GM12878 (cell line): ENCODE data around the gene VSX2. TPM values are rescaled to one million over a fixed set of nuclear protein-coding genes. Genes with fewer than 3 reads are reported as not detected.

Source experiments
- ATAC-seq: fragments of 200-7000 bp; cut with Tn5 transposase; 3 replicates; pipeline ENCODE4 v1.9.1; 2020; ENCODE audit warnings: mild to moderate bottlenecking, moderate library complexity
- BruUV-seq: library from RNA; stranded (reverse); fragments of 400-500 nt; replicated peaks from 2 replicates; lab custom pipeline; 2021; lab: Mats Ljungman, UMichigan
- CTCF ChIA-PET: fragments of 300-600 bp; sonication (Branson Sonifier 250); formaldehyde crosslinking; extraction: SDS; loops from one replicate; lab custom pipeline; 2021; ENCODE audit warnings: inconsistent platforms; lab: Yijun Ruan, JAX
- POLR2A ChIA-PET: fragments of 350-600 bp; formaldehyde crosslinking; extraction: SDS; loops from one replicate; lab custom pipeline; 2021; ENCODE audit warnings: inconsistent platforms; lab: Charles Lee
- RAD21 ChIA-PET: fragments of 300-600 bp; sonication (Branson Sonifier 250); formaldehyde crosslinking; loops from one replicate; lab custom pipeline; 2023; ENCODE audit warnings: antibody characterized with exemption; ENCODE audit not compliant: unreplicated experiment; lab: Charles Lee
- SMC1A ChIA-PET: fragments of 300-600 bp; sonication (Branson Sonifier 250); formaldehyde crosslinking; loops from one replicate; lab custom pipeline; 2023; ENCODE audit not compliant: unreplicated experiment, uncharacterized antibody; lab: Charles Lee
- DNase-seq: peaks from one replicate; pipeline ENCODE4 v3.0.0-alpha.2; 2011; ENCODE audit warnings: low read depth, low spot score
- FAIRE-seq: peaks from 3 replicates; lab custom pipeline; 2011; peaks lifted over from hg19 to GRCh38; lab: Jason Lieb, UNC
- H2AFZ ChIP-seq: 2 replicates; pipeline ENCODE4 v1.6.0; 2011; ENCODE audit warnings: low read depth, low read length, control low read depth; ENCODE audit not compliant: control insufficient read depth
- H3K27ac ChIP-seq: 2 replicates; pipeline ENCODE4 v1.5.1; 2011; ENCODE audit warnings: control low read depth; ENCODE audit not compliant: control insufficient read depth, insufficient read depth
- H3K27me3 ChIP-seq, 2 experiments: replicated peaks in 1 of 2; 2 replicates each; pipeline versions ENCODE4 v1.6.0 to v1.6.1; 2011; ENCODE audit warnings: low read length in 1 of 2; ENCODE audit not compliant: control insufficient read depth in 2 of 2, insufficient read depth in 2 of 2
- H3K36me3 ChIP-seq, 2 experiments: 2 replicates each; pipeline ENCODE4 v1.5.1; 2011; ENCODE audit warnings: low read length in 1 of 2; ENCODE audit not compliant: control insufficient read depth in 2 of 2, insufficient read depth in 2 of 2
- H3K4me1 ChIP-seq: 2 replicates; pipeline ENCODE4 v1.6.1; 2011; ENCODE audit warnings: mild to moderate bottlenecking, low read length, moderate library complexity, mixed read lengths; ENCODE audit not compliant: control insufficient read depth, insufficient read depth
- H3K4me2 ChIP-seq: 2 replicates; pipeline ENCODE4 v1.6.0; 2011; ENCODE audit warnings: control low read depth; ENCODE audit not compliant: control insufficient read depth, insufficient read depth
- H3K4me3 ChIP-seq: fragments of 200-600 bp; sonication (generic); 2 replicates; pipeline ENCODE4 v1.5.1; 2016
- H3K79me2 ChIP-seq: 2 replicates; pipeline ENCODE4 v1.6.0; 2011; ENCODE audit warnings: low read length; ENCODE audit not compliant: control insufficient read depth, insufficient read depth
- H3K9ac ChIP-seq: 2 replicates; pipeline ENCODE4 v1.8.0; 2011; ENCODE audit warnings: low read length, control low read depth, mixed read lengths; ENCODE audit not compliant: control insufficient read depth, insufficient read depth
- H3K9me3 ChIP-seq: replicated peaks from 3 replicates; pipeline ENCODE4 v1.5.1; 2011; ENCODE audit warnings: mild to moderate bottlenecking, low read length; ENCODE audit not compliant: control insufficient read depth, insufficient read depth
- H4K20me1 ChIP-seq: 2 replicates; pipeline ENCODE4 v1.6.0; 2011; ENCODE audit not compliant: control insufficient read depth, insufficient read depth
- CHD4 ChIP-seq: fragments of 200-600 bp; sonication (generic); IDR thresholded peaks from 2 replicates; pipeline ENCODE4 v1.6.1; 2016; ENCODE audit warnings: mild to moderate bottlenecking
- IRF4 ChIP-seq: IDR thresholded peaks from 2 replicates; pipeline ENCODE4 v1.6.1; 2011; ENCODE audit warnings: low read depth, low read length
- RAD21 ChIP-seq: IDR thresholded peaks from 2 replicates; pipeline ENCODE4 v1.6.1; 2011; ENCODE audit warnings: mild to moderate bottlenecking, low read depth, low read length, moderate library complexity; ENCODE audit not compliant: insufficient read depth
- STAT3 ChIP-seq: IDR thresholded peaks from 2 replicates; pipeline ENCODE4 v1.6.1; 2011; ENCODE audit warnings: low read depth, low read length, improper control_type of control experiment
- WGBS: methylation state at CpG from one replicate; pipeline ENCODE4 v1.1.6; 2016; ENCODE audit warnings: low lambda C conversion rate; ENCODE audit not compliant: insufficient replicate concordance, insufficient coverage; ENCODE audit errors: missing lambda C conversion rate; 5-methylcytosine and 5-hydroxymethylcytosine counted together
- in situ Hi-C: fragments of 300-500 bp; cut with MboI; formaldehyde crosslinking; loops from 9 replicates; pipeline ENCODE4 v1.14.3; 2018; ENCODE audit warnings: mixed read lengths
- intact Hi-C: fragments of 100-400 bp; cut with micrococcal nuclease; formaldehyde crosslinking; loops from one replicate; pipeline ENCODE4 v1.14.2; 2022; ENCODE audit not compliant: unreplicated experiment
- polyA plus RNA-seq, 11 experiments: library from polyadenylated mRNA; depleted of rRNA in 4 of 11; unstranded in 6 of 11; stranded (reverse) in 5 of 11; fragments of >200 nt; fragmentation: Nextera tagmentation in 4 of 11; fragmentation: Illumina TruSeq in 1 of 11; extraction: Ambion mirVana in 4 of 11; extraction: Trizol in 1 of 11; gene quantifications; 1 replicate in 1 of 11; 2 replicates in 10 of 11; pipeline versions ENCODE4 v1.2.1 to v1.2.3, GENCODE V29; 2011 to 2016; ENCODE audit warnings: inconsistent platforms in 2 of 11, missing spikeins in 2 of 11, low read depth in 1 of 11
- total RNA-seq, 4 experiments: library from RNA; depleted of rRNA in 3 of 4; stranded (reverse); fragments of >200 nt in 3 of 4; fragmentation: Illumina TruSeq in 1 of 4; extraction: Trizol in 1 of 4; gene quantifications; 2 replicates each; pipeline versions ENCODE4 v1.2.1 to v1.2.3, GENCODE V29; 2013 to 2021
- TF ChIP-seq, protein P1 (sequence below): fragments of 450-650 bp; IDR thresholded peaks from 2 replicates; pipeline ENCODE4 v1.6.1; 2017; ENCODE audit warnings: mild to moderate bottlenecking, moderate library complexity
- TF ChIP-seq, protein P2 (sequence below): IDR thresholded peaks from 2 replicates; pipeline ENCODE4 v1.6.1; 2012; ENCODE audit warnings: low read length, inconsistent platforms
- TF ChIP-seq, protein P3 (sequence below), 3 experiments: IDR thresholded peaks in 2 of 3; conservative IDR thresholded peaks in 1 of 3; 2 replicates each; pipeline ENCODE4 v1.5.1; 2011; ENCODE audit warnings: low read depth in 3 of 3, low read length in 3 of 3, mild to moderate bottlenecking in 3 of 3, control low read depth in 2 of 3, moderate library complexity in 2 of 3, inconsistent platforms in 1 of 3, mixed read lengths in 1 of 3; ENCODE audit not compliant: control insufficient read depth in 2 of 3, insufficient read depth in 1 of 3; ENCODE audit errors: extremely low read depth in 1 of 3
- TF ChIP-seq, protein P4 (sequence below): fragments of 450-650 bp; IDR thresholded peaks from 2 replicates; pipeline ENCODE4 v1.6.1; 2016; ENCODE audit warnings: mild to moderate bottlenecking
- TF ChIP-seq, protein P5 (sequence below): fragments of 450-650 bp; IDR thresholded peaks from 2 replicates; pipeline ENCODE4 v1.6.1; 2014; ENCODE audit warnings: mild to moderate bottlenecking

The VSX2 gene
- total and polyA plus RNA-seq, 10 of the 15 experiments (the other 5 are each of a cell fraction or from before 2014, with no cell fraction given): 0.04 to 0.05 TPM; not detected in 8

DNA sequence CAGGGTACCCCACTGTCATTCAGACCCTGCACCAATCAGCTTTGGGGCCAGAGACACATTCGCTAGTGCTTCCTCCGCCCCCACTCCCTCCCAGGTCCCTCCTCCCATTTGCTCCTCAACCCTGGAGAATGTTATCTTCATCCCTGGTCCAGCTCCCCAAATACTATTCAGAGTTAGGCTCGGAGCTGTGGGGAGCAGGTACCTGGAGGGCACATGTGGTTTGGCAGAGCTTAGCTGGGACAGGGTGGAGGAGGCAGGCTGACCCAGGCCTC lies 19.5 kb downstream of the VSX2 start (continued):
- TF ChIP-seq, protein P1, sequence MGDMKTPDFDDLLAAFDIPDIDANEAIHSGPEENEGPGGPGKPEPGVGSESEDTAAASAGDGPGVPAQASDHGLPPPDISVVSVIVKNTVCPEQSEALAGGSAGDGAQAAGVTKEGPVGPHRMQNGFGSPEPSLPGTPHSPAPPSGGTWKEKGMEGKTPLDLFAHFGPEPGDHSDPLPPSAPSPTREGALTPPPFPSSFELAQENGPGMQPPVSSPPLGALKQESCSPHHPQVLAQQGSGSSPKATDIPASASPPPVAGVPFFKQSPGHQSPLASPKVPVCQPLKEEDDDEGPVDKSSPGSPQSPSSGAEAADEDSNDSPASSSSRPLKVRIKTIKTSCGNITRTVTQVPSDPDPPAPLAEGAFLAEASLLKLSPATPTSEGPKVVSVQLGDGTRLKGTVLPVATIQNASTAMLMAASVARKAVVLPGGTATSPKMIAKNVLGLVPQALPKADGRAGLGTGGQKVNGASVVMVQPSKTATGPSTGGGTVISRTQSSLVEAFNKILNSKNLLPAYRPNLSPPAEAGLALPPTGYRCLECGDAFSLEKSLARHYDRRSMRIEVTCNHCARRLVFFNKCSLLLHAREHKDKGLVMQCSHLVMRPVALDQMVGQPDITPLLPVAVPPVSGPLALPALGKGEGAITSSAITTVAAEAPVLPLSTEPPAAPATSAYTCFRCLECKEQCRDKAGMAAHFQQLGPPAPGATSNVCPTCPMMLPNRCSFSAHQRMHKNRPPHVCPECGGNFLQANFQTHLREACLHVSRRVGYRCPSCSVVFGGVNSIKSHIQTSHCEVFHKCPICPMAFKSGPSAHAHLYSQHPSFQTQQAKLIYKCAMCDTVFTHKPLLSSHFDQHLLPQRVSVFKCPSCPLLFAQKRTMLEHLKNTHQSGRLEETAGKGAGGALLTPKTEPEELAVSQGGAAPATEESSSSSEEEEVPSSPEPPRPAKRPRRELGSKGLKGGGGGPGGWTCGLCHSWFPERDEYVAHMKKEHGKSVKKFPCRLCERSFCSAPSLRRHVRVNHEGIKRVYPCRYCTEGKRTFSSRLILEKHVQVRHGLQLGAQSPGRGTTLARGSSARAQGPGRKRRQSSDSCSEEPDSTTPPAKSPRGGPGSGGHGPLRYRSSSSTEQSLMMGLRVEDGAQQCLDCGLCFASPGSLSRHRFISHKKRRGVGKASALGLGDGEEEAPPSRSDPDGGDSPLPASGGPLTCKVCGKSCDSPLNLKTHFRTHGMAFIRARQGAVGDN: no peak

DNA sequence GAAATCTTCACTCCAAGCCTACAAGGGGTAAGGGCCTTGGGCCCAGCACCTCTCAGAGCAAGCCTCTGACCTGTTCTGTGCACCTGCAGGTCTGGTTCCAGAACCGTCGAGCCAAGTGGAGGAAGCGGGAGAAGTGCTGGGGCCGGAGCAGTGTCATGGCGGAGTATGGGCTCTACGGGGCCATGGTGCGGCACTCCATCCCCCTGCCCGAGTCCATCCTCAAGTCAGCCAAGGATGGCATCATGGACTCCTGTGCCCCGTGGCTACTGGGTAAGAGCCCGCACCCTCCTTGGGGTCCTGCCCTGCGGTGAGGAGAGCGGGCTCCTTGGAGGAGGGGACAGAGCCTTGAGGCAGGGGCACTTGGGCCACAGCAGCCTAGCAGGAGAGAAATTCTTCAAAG lies 20.3 kb downstream of the VSX2 start:
- ChIA-PET POLR2A (no interaction called here), SMC1A (no interaction called here), CTCF (no interaction called here), RAD21 (no interaction called here)
- H3K27me3 ChIP-seq: peaks cover 3 to 4% of the 10 kb centered on the region in 2 experiments; a peak in 3 of 4 replicates
- BruUV-seq: no TSS peak
- no peak overlapping the region for H2AFZ ChIP-seq
- ATAC-seq (no peak), FAIRE-seq (no peak), DNase-seq (no peak)
- peaks cover 6% of the 10 kb centered on the region for H3K4me1 ChIP-seq
- H3K9me3 ChIP-seq: no peaks in the 10 kb centered on the region
- H3K4me2 ChIP-seq: no peak overlapping the region
- in situ Hi-C loops (no loop called here), intact Hi-C loops (no loop called here)
- H3K9ac ChIP-seq: no peak overlapping the region
- H3K79me2 ChIP-seq: no peaks in the 10 kb centered on the region
- H3K36me3 ChIP-seq: no peaks in the 10 kb centered on the region
- 82% methylated on average over 12 of the region's 12 CpGs for WGBS
- no peak overlapping the region for H3K27ac ChIP-seq
- H4K20me1 ChIP-seq: no peaks in the 10 kb centered on the region
- TF ChIP-seq STAT3: no peak
- TF ChIP-seq, protein P2, sequence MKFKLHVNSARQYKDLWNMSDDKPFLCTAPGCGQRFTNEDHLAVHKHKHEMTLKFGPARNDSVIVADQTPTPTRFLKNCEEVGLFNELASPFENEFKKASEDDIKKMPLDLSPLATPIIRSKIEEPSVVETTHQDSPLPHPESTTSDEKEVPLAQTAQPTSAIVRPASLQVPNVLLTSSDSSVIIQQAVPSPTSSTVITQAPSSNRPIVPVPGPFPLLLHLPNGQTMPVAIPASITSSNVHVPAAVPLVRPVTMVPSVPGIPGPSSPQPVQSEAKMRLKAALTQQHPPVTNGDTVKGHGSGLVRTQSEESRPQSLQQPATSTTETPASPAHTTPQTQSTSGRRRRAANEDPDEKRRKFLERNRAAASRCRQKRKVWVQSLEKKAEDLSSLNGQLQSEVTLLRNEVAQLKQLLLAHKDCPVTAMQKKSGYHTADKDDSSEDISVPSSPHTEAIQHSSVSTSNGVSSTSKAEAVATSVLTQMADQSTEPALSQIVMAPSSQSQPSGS: no peak
- TF ChIP-seq RAD21: no peak
- no peak for TF ChIP-seq IRF4
- TF ChIP-seq, protein P3, sequence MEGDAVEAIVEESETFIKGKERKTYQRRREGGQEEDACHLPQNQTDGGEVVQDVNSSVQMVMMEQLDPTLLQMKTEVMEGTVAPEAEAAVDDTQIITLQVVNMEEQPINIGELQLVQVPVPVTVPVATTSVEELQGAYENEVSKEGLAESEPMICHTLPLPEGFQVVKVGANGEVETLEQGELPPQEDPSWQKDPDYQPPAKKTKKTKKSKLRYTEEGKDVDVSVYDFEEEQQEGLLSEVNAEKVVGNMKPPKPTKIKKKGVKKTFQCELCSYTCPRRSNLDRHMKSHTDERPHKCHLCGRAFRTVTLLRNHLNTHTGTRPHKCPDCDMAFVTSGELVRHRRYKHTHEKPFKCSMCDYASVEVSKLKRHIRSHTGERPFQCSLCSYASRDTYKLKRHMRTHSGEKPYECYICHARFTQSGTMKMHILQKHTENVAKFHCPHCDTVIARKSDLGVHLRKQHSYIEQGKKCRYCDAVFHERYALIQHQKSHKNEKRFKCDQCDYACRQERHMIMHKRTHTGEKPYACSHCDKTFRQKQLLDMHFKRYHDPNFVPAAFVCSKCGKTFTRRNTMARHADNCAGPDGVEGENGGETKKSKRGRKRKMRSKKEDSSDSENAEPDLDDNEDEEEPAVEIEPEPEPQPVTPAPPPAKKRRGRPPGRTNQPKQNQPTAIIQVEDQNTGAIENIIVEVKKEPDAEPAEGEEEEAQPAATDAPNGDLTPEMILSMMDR (IDR thresholded peaks at IDR 0.05 in 2 of 3, conservative IDR thresholded peaks at IDR 0.05 in 1 of 3; ENCODE audit: control insufficient read depth in 2 of 3, extremely low read depth in 1 of 3, insufficient read depth in 1 of 3, low read depth in 3 of 3, low read length in 3 of 3): no peak
- TF ChIP-seq, protein P4, sequence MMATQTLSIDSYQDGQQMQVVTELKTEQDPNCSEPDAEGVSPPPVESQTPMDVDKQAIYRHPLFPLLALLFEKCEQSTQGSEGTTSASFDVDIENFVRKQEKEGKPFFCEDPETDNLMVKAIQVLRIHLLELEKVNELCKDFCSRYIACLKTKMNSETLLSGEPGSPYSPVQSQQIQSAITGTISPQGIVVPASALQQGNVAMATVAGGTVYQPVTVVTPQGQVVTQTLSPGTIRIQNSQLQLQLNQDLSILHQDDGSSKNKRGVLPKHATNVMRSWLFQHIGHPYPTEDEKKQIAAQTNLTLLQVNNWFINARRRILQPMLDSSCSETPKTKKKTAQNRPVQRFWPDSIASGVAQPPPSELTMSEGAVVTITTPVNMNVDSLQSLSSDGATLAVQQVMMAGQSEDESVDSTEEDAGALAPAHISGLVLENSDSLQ: no peak
- no peak for TF ChIP-seq CHD4
- TF ChIP-seq, protein P5, sequence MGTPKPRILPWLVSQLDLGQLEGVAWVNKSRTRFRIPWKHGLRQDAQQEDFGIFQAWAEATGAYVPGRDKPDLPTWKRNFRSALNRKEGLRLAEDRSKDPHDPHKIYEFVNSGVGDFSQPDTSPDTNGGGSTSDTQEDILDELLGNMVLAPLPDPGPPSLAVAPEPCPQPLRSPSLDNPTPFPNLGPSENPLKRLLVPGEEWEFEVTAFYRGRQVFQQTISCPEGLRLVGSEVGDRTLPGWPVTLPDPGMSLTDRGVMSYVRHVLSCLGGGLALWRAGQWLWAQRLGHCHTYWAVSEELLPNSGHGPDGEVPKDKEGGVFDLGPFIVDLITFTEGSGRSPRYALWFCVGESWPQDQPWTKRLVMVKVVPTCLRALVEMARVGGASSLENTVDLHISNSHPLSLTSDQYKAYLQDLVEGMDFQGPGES: no peak
- TF ChIP-seq, all 136 proteins: peak for 0
- no peak overlapping the region for H3K4me3 ChIP-seq
